ENCODE results near the gene MT1B.

The MT1B gene

GRCh38 chr16:56618138-56618537 lies 33.5 kb upstream of the MT1B start:
- TF ChIP-seq POLR2AphosphoS5 (IDR thresholded peaks at IDR 0.05; ENCODE audit: low read depth, low read length) (no peak), REST (IDR thresholded peaks at IDR 0.05; ENCODE audit: insufficient read depth in 1 of 2, low read depth in 2 of 2, low read length in 2 of 2) (no peak), SIN3A (IDR thresholded peaks at IDR 0.05; ENCODE audit: borderline replicate concordance, insufficient read depth, low read length) (no peak), TAF1 (IDR thresholded peaks at IDR 0.05; ENCODE audit: borderline replicate concordance, insufficient read depth, low read length) (no peak), FOXP2 (optimal IDR thresholded peaks at IDR 0.05; ENCODE audit: borderline replicate concordance, extremely low read depth, extremely low read length, insufficient read depth) (no peak)

DNA sequence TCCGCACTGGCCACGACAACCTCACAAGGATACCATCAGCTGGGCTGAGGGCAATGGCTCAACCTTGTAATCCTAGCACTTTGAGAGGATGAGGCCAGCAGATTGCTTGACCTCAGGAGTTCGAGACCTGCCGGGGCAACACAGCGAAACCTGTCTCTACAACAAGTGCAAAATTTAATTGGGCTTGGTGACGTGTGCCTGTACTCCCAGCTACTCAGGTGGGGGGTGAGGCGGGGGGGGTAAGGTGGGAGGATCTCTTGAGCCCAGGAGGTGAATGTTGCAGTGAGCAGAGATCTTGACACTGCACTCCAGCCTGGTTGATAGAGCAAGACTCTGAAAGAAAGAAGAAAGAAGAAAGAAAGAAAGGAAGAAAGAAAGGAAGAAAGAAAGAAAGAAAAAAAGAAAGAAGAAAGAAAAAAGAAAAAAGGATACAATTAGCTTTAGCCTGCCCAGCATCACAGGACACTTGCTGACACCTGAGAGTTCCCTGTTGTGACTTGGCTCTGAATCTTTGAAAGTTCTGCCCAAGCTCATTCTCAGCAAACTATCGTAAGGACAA lies 31.3 kb upstream of the MT1B start:
- TF ChIP-seq SIN3A (IDR thresholded peaks at IDR 0.05; ENCODE audit: borderline replicate concordance, insufficient read depth, low read length) (no peak), REST (IDR thresholded peaks at IDR 0.05; ENCODE audit: insufficient read depth in 1 of 2, low read depth in 2 of 2, low read length in 2 of 2) (no peak), TAF1 (IDR thresholded peaks at IDR 0.05; ENCODE audit: borderline replicate concordance, insufficient read depth, low read length) (no peak), POLR2AphosphoS5 (IDR thresholded peaks at IDR 0.05; ENCODE audit: low read depth, low read length) (no peak), FOXP2 (optimal IDR thresholded peaks at IDR 0.05; ENCODE audit: borderline replicate concordance, extremely low read depth, extremely low read length, insufficient read depth) (no peak)

DNA sequence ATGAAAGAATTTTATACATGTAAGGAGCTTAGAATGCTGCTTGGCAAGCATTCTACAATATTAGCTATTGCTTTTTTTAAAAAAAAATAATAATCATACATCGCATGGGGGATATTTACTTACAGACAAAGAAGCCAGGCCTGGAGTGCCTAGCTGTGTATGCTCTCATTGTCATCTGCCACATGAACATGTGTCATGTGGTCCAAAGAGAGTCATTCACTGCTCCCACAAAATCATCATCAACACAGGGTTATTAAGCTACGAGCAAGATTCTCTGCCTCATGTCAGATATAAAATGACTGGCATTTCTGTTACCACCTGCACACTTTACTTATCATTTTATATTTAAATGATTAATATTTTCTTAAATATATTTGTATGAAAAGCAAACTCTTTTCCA lies 28.0 kb upstream of the MT1B start:
- TF ChIP-seq POLR2AphosphoS5 (IDR thresholded peaks at IDR 0.05; ENCODE audit: low read depth, low read length) (no peak), TAF1 (IDR thresholded peaks at IDR 0.05; ENCODE audit: borderline replicate concordance, insufficient read depth, low read length) (no peak), REST (IDR thresholded peaks at IDR 0.05; ENCODE audit: insufficient read depth in 1 of 2, low read depth in 2 of 2, low read length in 2 of 2) (no peak), SIN3A (IDR thresholded peaks at IDR 0.05; ENCODE audit: borderline replicate concordance, insufficient read depth, low read length) (no peak), FOXP2 (optimal IDR thresholded peaks at IDR 0.05; ENCODE audit: borderline replicate concordance, extremely low read depth, extremely low read length, insufficient read depth) (no peak)

DNA sequence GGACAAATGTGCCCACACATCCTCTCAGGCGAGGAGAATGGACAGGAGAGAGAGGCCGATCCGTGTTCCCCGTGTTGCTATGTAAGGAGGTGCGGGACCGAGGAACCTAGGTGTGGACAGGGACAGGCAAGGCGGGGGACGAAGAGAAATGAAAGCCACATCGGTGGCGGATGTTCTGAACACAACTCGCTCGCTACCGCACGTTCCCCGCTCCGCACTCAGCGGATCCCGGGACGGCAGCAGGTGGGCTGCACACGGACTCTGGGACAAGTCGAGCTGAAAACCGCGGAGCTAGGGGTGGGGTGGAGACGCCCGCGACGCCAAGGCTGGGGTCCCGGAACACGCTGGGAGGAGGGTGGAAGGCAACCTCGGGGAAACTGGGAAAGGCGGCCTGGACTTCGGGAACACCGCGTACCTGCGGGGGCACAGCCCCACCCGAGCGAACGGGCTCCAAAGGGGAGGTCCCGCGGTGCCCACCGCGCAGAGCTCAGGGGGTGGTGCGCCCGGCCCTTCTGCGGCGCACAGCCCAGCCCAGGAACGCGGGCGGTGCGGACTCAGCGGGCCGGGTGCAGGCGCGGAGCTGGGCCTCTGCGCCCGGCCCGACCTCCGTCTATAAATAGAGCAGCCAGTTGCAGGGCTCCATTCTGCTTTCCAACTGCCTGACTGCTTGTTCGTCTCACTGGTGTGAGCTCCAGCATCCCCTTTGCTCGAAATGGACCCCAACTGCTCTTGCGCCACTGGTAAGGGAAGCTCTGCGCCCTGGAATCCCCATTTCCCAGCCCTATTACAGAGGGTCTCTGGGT lies 26.3 kb upstream of the MT1B start, which contains the start of gene MT1E:
MT1E (plus strand) TSS at position 642 of the 803 bp plus-strand sequence; CDS start at position 713, 71 bp downstream.
- TF ChIP-seq REST (IDR thresholded peaks at IDR 0.05; ENCODE audit: insufficient read depth in 1 of 2, low read depth in 2 of 2, low read length in 2 of 2) (no peak), TAF1 (IDR thresholded peaks at IDR 0.05; ENCODE audit: borderline replicate concordance, insufficient read depth, low read length) (no peak), FOXP2 (optimal IDR thresholded peaks at IDR 0.05; ENCODE audit: borderline replicate concordance, extremely low read depth, extremely low read length, insufficient read depth) (no peak), SIN3A (IDR thresholded peaks at IDR 0.05; ENCODE audit: borderline replicate concordance, insufficient read depth, low read length) (no peak), POLR2AphosphoS5 (IDR thresholded peaks at IDR 0.05; ENCODE audit: low read depth, low read length) (no peak)
